ENCODE measurements around the gene SH2D1B.

DNA sequence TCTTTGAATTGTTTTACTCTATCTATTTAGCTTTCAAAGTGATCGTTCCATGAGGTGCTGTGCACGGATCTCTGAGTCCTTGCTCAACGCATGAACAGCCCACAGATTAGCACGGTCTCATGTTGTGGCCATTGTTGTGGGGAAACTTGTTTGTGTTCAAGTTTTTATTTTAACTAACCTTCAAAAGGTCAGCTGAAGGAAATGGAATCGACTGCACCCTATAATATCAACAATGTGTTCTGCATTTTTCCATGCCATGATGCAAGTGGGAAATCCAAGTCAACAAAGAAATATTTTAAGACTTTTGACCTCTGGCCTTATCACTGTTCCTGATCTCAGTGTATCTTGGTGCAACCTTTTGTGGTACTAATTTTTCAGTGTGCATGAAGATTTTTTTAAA lies 6.1 kb downstream of the SH2D1B start:
- no peak for TF ChIP-seq POLR2A (IDR thresholded peaks at IDR 0.05)
- no peak for TF ChIP-seq POLR2AphosphoS5 (IDR thresholded peaks at IDR 0.05)
- no peak for TF ChIP-seq EP300 (IDR thresholded peaks at IDR 0.05)
